ENCODE data around the gene GLRX3.

Gene GLRX3

DNA sequence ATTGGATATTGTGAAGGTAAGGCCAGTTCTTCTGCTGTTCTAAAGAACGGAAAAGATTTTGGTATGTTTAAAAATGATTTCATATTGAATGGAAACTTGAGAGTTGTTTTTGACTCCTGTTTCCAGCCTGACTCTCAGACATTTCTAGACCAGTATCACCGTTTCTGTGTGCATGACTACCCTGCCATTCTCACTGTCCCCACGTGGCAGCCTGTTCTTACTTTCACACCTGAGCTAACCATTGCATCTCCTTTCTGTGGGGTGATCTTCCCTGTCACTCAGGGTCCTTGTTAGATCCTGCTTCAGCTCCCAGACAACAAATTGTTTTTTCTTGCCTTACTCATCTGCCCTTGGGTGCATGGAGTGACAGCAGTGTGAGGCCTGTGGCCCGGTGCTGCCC is 38.9 kb downstream of the GLRX3 start:
- H3K36me3 ChIP-seq (ENCODE audit: low read length) = peaks cover 8% of the 10 kb centered on the region; the same call in 1 of the 2 replicates
- no peaks in the 10 kb centered on the region for H3K9me2 ChIP-seq (replicated peaks; ENCODE audit: insufficient read depth, low read length)
- no peaks in the 10 kb centered on the region for H3K9me3 ChIP-seq (ENCODE audit: insufficient read depth, low read length)
- TF ChIP-seq, protein P1, sequence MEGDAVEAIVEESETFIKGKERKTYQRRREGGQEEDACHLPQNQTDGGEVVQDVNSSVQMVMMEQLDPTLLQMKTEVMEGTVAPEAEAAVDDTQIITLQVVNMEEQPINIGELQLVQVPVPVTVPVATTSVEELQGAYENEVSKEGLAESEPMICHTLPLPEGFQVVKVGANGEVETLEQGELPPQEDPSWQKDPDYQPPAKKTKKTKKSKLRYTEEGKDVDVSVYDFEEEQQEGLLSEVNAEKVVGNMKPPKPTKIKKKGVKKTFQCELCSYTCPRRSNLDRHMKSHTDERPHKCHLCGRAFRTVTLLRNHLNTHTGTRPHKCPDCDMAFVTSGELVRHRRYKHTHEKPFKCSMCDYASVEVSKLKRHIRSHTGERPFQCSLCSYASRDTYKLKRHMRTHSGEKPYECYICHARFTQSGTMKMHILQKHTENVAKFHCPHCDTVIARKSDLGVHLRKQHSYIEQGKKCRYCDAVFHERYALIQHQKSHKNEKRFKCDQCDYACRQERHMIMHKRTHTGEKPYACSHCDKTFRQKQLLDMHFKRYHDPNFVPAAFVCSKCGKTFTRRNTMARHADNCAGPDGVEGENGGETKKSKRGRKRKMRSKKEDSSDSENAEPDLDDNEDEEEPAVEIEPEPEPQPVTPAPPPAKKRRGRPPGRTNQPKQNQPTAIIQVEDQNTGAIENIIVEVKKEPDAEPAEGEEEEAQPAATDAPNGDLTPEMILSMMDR (IDR thresholded peaks at IDR 0.05; ENCODE audit: insufficient read depth, low read length, poor library complexity, severe bottlenecking) = no peak
- TF ChIP-seq EZH2phosphoT487 (conservative IDR thresholded peaks at IDR 0.05; ENCODE audit: low read length) = no peak
- H3K79me2 ChIP-seq (ENCODE audit: insufficient read depth, low read length) = no peaks in the 10 kb centered on the region
- no peak overlapping the region for H3K9ac ChIP-seq (ENCODE audit: low read length)
- no peak overlapping the region for H2AFZ ChIP-seq (ENCODE audit: low read depth, low read length, severe bottlenecking)
- H3K27ac ChIP-seq (ENCODE audit: low read depth, low read length) = no peak overlapping the region
- no peaks in the 10 kb centered on the region for H4K20me1 ChIP-seq (ENCODE audit: low read depth, low read length)
- H3K27me3 ChIP-seq (ENCODE audit: low read length) = no peaks in the 10 kb centered on the region
- H3K4me3 ChIP-seq (ENCODE audit: insufficient read depth, low read length, poor library complexity, severe bottlenecking) = no peak overlapping the region
- no peaks in the 10 kb centered on the region for H3F3A ChIP-seq (ENCODE audit: insufficient read depth)
- no peak overlapping the region for H3K4me2 ChIP-seq (ENCODE audit: low read depth, low read length, poor library complexity, severe bottlenecking)

DNA sequence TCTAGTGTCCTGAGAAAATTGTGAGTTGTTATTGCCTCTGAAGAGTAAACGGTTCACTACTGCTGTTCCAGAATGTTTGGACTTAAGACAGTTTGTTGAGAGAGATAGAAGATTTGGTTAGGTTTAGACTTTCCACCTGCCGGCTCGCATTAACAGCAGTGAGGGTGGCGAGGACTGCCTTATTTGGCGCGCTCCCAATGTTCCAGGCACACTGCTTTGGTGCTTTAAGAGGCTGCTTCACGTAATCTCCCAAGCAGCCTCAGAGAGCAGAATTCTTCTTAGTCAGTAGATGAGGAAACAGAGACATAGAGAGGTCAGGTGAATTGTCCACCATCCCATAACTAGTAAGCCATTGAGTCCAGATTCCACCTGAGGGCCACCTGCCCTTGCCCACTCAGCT is 41.1 kb downstream of the GLRX3 start:
- no peak overlapping the region for H3K9ac ChIP-seq (ENCODE audit: low read length)
- TF ChIP-seq, protein P1 (IDR thresholded peaks at IDR 0.05; ENCODE audit: insufficient read depth, low read length, poor library complexity, severe bottlenecking) = no peak
- TF ChIP-seq EZH2phosphoT487 (conservative IDR thresholded peaks at IDR 0.05; ENCODE audit: low read length) = no peak

DNA sequence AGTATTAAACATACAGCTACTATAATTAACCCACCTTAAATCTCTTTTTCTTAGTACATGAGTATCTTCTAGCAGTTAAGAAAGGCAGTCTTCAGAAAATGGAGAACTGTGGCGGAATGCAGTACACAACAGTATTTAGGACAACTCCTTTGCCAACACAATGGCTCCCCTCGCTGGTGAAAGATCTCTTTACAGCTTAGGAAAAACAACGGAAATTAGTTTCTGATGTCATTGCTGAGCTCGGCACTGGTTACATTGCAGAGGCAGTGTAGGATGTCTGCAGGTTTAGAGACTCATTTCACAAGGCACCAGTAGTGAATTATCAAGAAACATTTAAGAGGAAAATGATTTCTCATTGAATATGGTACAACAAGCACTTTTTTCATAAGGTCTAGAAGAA is 43.4 kb downstream of the GLRX3 start:
- Histone ChIP-seq H3F3A (ENCODE audit: insufficient read depth) (no peaks in the 10 kb centered on the region), H3K9me3 (ENCODE audit: insufficient read depth, low read length) (no peaks in the 10 kb centered on the region), H4K20me1 (ENCODE audit: low read depth, low read length) (no peaks in the 10 kb centered on the region), H3K9me2 (replicated peaks; ENCODE audit: insufficient read depth, low read length) (no peaks in the 10 kb centered on the region), H3K4me3 (ENCODE audit: insufficient read depth, low read length, poor library complexity, severe bottlenecking) (no peak overlapping the region), H3K9ac (ENCODE audit: low read length) (no peak overlapping the region), H3K4me2 (ENCODE audit: low read depth, low read length, poor library complexity, severe bottlenecking) (no peak overlapping the region), H3K79me2 (ENCODE audit: insufficient read depth, low read length) (no peaks in the 10 kb centered on the region), H3K27ac (ENCODE audit: low read depth, low read length) (no peak overlapping the region), H3K36me3 (ENCODE audit: low read length) (peaks cover 13% of the 10 kb centered on the region; the same call in 1 of the 2 replicates), H2AFZ (ENCODE audit: low read depth, low read length, severe bottlenecking) (no peak overlapping the region), H3K27me3 (ENCODE audit: low read length) (no peaks in the 10 kb centered on the region)
- TF ChIP-seq, protein P1 (IDR thresholded peaks at IDR 0.05; ENCODE audit: insufficient read depth, low read length, poor library complexity, severe bottlenecking) = no peak
- no peak for TF ChIP-seq EZH2phosphoT487 (conservative IDR thresholded peaks at IDR 0.05; ENCODE audit: low read length)

More for the DNA sequence above, 41.1 kb downstream of the GLRX3 start:
- H3K79me2 ChIP-seq (ENCODE audit: insufficient read depth, low read length) = no peaks in the 10 kb centered on the region
- no peaks in the 10 kb centered on the region for H3F3A ChIP-seq (ENCODE audit: insufficient read depth)
- H3K36me3 ChIP-seq (ENCODE audit: low read length) = peaks cover 11% of the 10 kb centered on the region; the same call in 1 of the 2 replicates
- no peaks in the 10 kb centered on the region for H3K27me3 ChIP-seq (ENCODE audit: low read length)
- H4K20me1 ChIP-seq (ENCODE audit: low read depth, low read length) = no peaks in the 10 kb centered on the region
- H3K4me3 ChIP-seq (ENCODE audit: insufficient read depth, low read length, poor library complexity, severe bottlenecking) = no peak overlapping the region
- H3K9me2 ChIP-seq (replicated peaks; ENCODE audit: insufficient read depth, low read length) = no peaks in the 10 kb centered on the region
- H3K9me3 ChIP-seq (ENCODE audit: insufficient read depth, low read length) = no peaks in the 10 kb centered on the region
- H2AFZ ChIP-seq (ENCODE audit: low read depth, low read length, severe bottlenecking) = no peak overlapping the region
- H3K27ac ChIP-seq (ENCODE audit: low read depth, low read length) = no peak overlapping the region
- no peak overlapping the region for H3K4me2 ChIP-seq (ENCODE audit: low read depth, low read length, poor library complexity, severe bottlenecking)
